Measurements from ENCODE around the gene DRAXIN. TPM values are rescaled to one million over a fixed set of nuclear protein-coding genes. Genes with fewer than 3 reads are reported as not detected.

Gene DRAXIN
- total RNA-seq, 4 donors from 2014 or later: not detected

GRCh38 chr1:11646317-11646716, 45.2 kb upstream of the DRAXIN start:
- DNase-seq (ENCODE audit: low spot score): no peak
- no peak for ATAC-seq (ENCODE audit: low FRiP score)
- TF ChIP-seq, protein P1, sequence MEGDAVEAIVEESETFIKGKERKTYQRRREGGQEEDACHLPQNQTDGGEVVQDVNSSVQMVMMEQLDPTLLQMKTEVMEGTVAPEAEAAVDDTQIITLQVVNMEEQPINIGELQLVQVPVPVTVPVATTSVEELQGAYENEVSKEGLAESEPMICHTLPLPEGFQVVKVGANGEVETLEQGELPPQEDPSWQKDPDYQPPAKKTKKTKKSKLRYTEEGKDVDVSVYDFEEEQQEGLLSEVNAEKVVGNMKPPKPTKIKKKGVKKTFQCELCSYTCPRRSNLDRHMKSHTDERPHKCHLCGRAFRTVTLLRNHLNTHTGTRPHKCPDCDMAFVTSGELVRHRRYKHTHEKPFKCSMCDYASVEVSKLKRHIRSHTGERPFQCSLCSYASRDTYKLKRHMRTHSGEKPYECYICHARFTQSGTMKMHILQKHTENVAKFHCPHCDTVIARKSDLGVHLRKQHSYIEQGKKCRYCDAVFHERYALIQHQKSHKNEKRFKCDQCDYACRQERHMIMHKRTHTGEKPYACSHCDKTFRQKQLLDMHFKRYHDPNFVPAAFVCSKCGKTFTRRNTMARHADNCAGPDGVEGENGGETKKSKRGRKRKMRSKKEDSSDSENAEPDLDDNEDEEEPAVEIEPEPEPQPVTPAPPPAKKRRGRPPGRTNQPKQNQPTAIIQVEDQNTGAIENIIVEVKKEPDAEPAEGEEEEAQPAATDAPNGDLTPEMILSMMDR (IDR thresholded peaks at IDR 0.05): no peak

- no peak for DNase-seq (ENCODE audit: low spot score)
- TF ChIP-seq, protein P1 (IDR thresholded peaks at IDR 0.05): no peak
- ATAC-seq (ENCODE audit: low FRiP score): no peak
These were observed 44.2 kb upstream of the DRAXIN start for GRCh38 chr1:11647333-11647732.

GRCh38 chr1:11648039-11648438, 43.5 kb upstream of the DRAXIN start:
- no peak for DNase-seq (ENCODE audit: low spot score)
- TF ChIP-seq, protein P1 (IDR thresholded peaks at IDR 0.05): no peak
- ATAC-seq (ENCODE audit: low FRiP score): no peak

- ATAC-seq (ENCODE audit: low FRiP score) (no peak), DNase-seq (ENCODE audit: low spot score) (no peak)
- TF ChIP-seq, protein P1 (IDR thresholded peaks at IDR 0.05): no peak
These were observed 42.8 kb upstream of the DRAXIN start for GRCh38 chr1:11648732-11649158.

DNA sequence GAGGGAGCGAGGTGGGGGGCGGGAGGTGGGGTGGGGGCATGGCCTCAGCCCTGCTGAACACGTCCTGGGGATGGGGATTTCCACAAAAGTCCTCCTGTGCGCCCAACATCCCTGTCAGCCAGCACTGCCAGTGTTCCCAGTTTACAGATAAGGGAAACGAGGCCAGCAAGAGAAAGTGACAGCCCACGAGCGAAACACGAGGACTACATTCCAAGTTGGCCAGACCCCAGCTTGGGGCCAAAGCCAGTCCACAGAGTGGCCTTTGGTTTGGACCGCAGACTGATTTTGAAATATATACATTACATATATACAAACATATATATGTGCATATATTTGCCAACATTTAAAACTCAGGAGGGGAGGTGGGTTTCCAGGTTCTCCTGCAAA, 42.3 kb upstream of the DRAXIN start:
- ATAC-seq (ENCODE audit: low FRiP score) (no peak), DNase-seq (ENCODE audit: low spot score) (no peak)
- TF ChIP-seq, protein P1 (IDR thresholded peaks at IDR 0.05): no peak

- TF ChIP-seq, protein P1 (IDR thresholded peaks at IDR 0.05): no peak
- DNase-seq (ENCODE audit: low spot score) (no peak), ATAC-seq (ENCODE audit: low FRiP score) (no peak)
These were observed 41.7 kb upstream of the DRAXIN start for GRCh38 chr1:11649624-11650330.

GRCh38 chr1:11650331-11650991, 41.0 kb upstream of the DRAXIN start:
- TF ChIP-seq, protein P1 (IDR thresholded peaks at IDR 0.05): peak in 1 of 3 donors; percentile 31
- ATAC-seq (ENCODE audit: low FRiP score) (peak; percentile 24), DNase-seq (ENCODE audit: low spot score) (no peak)
